Measurements from ENCODE around the gene YEATS2.
"Not testable (repeated sequence)": the region's sequence is repeated elsewhere in the genome, so short reads cannot be mapped to it uniquely, and the experiment has no call there.

Gene YEATS2

DNA sequence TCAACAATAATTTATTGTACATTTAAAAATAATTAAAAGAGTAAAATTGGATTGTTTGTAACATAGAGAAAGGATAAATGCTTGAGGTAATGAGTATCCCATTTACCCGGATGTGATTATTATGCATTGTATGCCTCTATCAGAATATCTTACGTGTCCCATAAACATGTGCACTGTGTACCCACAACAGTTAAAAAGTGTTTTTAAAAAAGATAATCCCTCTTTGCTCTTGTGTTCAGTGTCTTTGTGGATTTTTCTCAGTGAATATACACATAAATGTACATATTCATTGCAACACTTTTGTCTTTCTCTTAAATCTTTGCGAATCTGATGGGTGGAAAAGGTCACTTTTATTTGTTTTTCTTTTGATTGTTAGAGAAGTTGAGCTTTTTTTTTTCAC is 20.4 kb downstream of the YEATS2 start:
- no peak for DNase-seq

- no peak for DNase-seq
These were observed 27.8 kb downstream of the YEATS2 start for GRCh38 chr3:183725387-183725786.

DNA sequence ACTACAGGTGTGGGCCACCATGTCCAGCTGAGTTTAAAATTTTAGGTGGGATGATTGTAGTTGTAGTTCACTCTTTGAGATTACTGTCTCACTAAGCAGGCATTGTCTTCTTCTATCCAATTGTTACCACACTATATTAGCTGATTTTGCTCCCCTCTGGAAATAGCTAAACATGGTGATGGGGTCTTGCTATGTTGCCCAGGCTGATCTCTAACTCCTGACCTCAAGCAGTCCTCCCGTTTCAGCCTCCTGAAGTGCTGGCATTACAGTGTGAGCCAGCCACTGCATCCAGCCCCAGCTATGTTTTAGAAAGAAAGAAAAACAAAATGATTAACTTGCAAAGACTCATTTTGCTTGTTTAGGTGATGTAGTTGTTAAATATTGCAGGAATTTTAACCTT is 30.6 kb downstream of the YEATS2 start:
- DNase-seq, result no peak

GRCh38 chr3:183730361-183730760 is 32.8 kb downstream of the YEATS2 start:
- no peak for DNase-seq

DNA sequence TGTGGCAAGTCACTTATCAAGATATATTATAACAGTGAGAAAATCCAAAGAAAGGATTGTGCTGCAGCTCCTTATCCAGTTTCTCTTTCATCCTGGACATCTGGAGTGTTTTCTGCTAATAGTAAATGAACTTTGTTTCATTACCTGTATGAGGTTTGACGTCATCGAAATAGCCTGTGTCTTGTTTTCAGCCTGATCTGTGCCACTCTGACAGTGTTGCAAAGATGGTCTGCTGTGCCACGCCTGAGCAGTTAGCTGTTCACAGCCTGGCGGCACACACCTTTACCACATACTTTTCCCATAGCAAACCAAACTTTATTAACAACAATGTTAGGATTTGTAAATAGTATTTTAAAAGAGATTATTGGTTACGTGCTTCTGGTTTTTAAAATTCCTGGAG is 34.0 kb downstream of the YEATS2 start:
- no peak for DNase-seq

- no peak for DNase-seq
These were observed 36.0 kb downstream of the YEATS2 start for GRCh38 chr3:183733553-183733952.

- no peak for DNase-seq
These were observed 37.3 kb downstream of the YEATS2 start for GRCh38 chr3:183734750-183735494.

DNA sequence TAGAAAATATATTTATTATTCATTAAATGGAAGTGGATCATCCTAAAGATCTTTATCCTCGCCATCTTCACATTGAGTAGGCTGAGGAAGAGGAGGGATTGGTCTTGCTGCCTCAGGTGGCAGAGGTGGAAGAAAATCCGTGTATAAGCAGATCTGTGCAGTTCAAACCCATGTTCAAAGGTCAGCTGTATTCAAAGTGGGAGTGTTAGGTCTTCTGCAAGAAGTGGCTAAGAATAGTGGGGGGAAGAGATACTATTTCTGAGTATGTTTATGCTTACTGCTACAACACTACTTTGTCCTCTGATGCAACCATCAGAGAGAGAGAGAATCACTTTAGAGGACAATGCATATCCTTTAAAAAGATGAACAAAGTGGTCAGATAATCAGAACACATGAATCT is 39.5 kb downstream of the YEATS2 start:
- DNase-seq, result no peak

- not testable (repeated sequence) for DNase-seq
These were observed 42.6 kb downstream of the YEATS2 start for GRCh38 chr3:183740154-183740553.

GRCh38 chr3:183743231-183743630 is 45.6 kb downstream of the YEATS2 start:
- DNase-seq, result no peak

DNA sequence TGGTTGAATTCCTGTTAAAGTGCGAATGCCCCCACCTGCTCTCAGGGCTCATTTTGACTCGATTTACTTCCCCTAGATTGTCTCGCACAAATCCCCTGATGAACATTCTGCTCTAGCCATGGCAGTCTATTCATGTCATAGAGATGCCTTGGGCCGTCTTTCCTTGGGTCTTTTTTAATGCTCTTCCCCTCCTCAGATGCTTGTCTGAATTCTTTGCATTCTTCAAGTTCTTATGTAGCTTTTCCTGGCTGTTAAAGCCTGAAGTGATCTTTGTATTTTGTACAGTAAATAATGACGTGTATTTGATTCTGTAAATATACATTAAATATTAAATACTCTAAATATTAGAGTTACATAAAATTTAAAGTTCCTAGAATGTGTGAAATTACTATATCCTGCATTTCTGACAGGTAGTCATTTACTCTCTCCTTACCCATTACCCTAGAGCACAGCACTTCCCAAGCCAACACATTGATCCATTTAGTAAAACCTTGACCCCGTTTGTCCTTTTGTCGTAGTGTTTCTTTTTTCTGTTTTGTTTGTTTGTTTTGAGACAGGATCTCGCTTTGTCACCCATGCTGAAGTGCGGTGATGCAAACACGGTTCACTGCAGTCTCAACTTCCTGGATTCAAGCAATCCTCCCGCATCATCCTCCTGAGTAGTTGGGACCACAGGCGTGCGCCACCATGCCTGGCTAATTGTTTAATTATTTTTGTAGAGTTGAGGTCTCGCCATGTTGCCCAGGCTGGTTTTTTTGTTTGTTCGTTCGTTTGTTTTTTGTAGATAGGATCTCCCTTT is 47.9 kb downstream of the YEATS2 start:
- DNase-seq, result no peak

GRCh38 chr3:183754052-183754451 is 56.5 kb downstream of the YEATS2 start:
- DNase-seq, result no peak

DNA sequence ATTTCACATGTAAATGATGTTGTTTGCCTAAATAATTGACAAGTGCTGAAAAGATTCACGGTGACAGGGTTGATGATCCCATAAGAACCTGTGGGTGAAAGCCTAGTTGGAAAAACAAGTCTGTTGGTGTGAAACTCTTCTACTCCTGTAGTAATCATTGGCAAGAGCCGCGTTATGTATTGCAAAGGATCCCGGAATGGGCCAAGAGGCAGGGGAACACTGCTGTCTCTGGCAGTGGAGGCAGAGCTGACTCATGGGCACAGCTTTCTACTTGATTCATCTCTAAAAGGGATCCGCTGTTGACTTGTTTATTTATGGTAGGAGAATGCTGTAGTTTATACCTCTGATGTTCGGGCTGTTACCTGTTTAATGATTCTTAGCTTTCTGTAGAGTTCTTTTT is 64.7 kb downstream of the YEATS2 start:
- DNase-seq, result no peak

GRCh38 chr3:183764847-183765731 is 67.5 kb downstream of the YEATS2 start:
- DNase-seq, result no peak

DNA sequence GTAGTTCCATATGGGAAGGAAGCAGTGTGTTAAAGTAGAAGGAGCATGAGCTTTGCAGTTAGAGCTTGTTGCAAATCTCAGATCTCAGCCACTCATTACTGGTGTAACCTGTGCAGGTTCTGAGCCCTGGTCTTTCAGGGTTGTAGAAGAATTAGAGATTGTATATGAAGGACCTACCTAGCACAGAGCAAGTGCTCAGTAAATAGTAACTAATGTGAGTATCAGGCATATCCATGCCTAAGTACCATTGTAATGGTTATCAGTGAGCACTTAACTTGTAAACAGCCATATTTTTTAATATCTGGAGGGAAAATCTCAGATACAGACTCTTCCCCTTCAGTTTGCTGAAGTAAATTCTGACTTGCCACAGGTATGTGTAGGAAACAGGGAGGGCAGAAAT is 68.5 kb downstream of the YEATS2 start:
- DNase-seq, result no peak

- DNase-seq, result peak; percentile 71
These were observed 69.4 kb downstream of the YEATS2 start for GRCh38 chr3:183766745-183767606.

- DNase-seq, result no peak
These were observed 70.5 kb downstream of the YEATS2 start for GRCh38 chr3:183768114-183768513.

DNA sequence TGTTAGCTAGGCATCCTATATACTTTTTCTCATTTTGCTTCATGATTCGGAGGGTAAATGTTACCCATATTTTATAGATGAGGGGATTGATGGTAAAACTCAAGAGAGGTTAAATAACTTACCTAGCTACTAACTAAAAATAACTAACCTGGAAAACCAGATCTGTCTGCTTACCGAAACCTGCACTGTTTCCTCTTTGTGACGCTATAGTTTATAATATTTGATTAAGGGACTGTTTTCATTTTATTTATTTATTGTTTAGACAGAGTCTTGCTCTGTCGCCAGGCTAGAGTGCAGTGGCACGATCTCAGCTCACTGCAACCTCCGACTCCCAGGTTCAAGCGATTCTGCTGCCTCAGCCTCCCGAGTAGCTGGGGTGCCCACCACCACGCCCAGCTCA is 71.9 kb downstream of the YEATS2 start:
- no peak for DNase-seq

GRCh38 chr3:183774631-183775030 is 77.0 kb downstream of the YEATS2 start:
- DNase-seq, result no peak

DNA sequence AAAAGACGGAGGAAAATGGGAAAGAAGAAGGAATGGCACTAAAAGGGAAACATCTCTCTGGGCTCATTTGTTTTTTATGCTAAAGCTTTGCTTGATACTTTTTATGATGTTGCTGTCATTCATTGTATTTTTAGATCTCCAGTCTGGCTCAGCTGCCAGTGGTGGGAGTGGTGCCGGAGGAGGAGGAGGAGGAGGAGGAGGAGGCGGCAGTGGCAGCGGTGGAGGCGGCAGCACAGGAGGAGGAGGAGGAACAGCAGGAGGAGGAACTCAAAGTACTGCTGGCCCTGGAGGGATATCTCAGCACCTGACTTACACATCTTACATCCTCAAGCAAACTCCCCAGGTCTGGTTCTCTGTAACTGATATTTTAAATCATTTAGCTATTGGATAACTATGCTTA is 78.2 kb downstream of the YEATS2 start:
- no peak for DNase-seq

GRCh38 chr3:183776451-183776850 is 78.9 kb downstream of the YEATS2 start:
- not testable (repeated sequence) for DNase-seq

DNA sequence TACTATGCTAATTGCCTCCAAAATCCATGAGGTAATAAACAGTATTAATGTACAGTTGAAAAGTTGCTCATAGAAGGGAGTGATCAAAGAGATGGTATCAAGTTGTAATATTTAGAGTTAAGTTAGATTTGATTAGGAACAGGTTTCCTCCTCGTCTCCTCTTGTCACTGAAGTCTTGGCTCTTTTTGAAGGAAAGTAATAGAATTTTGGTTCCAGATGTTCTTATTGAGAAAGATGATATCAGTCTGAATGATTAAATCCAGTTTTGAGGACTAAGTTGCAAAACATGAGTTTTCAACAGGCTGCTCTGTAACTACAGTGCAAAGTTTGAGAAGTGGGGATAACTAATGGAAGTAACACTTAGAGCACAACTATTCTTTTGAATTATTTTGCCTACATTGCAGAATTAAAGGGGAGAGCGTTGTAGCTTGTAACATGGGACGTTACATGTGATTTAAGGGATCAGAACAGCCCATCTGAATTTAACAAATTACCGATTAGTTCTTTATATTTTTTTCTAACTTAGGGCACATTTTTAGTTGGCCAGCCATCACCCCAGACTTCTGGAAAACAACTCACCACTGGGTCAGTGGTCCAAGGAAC is 79.5 kb downstream of the YEATS2 start:
- DNase-seq, result no peak

All from activated CD4-positive, alpha-beta T cell treated with anti-CD3 and anti-CD28 coated beads, Interleukin-2, amount 50 U/mL, for 4 hours (primary cell).